Measurements from ENCODE around the gene MRPL34.
"Not testable (repeated sequence)": the region's sequence is repeated elsewhere in the genome, so short reads cannot be mapped to it uniquely, and the experiment has no call there.

MRPL34 gene

DNA sequence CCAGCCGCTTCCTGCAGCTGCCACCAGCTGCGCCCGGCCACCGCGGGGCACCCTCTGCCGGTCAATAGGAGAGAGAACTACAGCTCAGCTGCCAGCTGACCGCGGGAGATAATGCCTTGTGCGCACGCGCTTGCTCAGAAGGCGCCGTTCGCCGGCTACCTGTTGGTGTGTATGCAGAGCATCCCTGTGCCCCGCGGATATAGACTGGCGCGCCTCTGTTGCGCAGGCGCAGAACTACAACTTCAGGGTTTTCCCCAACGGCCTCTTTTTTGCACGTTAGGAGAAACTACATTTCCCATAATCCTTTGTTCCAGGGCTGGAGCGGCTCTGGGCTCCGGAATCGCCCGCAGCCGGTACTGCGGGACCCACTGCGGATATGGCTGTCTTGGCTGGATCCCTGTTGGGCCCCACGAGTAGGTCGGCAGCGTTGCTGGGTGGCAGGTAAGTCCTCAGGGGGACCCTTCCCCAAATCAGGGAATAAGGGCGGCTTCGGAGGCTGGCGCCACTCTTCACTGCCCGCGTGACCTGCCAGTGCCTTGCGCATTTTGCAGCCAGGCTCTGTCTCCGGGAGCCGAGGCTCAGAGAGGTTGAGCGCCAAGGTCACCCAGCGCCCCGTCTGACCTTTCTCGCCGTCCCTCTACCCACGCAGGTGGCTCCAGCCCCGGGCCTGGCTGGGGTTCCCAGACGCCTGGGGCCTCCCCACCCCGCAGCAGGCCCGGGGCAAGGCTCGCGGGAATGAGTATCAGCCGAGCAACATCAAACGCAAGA is at the start of gene MRPL34:
Gene MRPL34, plus strand, starts transcription at position 356 of the 768 bp plus-strand sequence. Its CDS starts 21 bp downstream, at position 377.
- peak; percentile 99 for DNase-seq

DNA sequence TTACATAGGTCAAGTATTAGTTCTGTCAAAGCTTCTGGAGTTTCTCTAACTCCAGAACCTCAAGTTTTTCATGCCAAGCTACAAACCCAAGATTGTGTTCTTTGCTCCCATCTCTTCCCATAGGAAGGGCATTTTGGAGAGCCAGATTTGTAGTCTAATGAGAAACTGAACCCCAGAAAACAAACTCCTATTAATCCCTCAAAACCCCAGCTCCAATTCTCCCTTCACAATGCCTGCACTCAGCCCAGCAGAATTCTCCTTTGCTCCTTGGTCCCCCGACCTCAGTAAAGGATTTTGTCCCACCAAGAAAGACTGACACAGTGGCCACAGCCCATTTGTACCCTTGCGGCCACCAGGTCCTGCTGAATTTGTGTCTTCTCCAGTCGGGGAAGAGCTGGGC is 49.5 kb upstream of the MRPL34 start:
- no peak for DNase-seq

DNA sequence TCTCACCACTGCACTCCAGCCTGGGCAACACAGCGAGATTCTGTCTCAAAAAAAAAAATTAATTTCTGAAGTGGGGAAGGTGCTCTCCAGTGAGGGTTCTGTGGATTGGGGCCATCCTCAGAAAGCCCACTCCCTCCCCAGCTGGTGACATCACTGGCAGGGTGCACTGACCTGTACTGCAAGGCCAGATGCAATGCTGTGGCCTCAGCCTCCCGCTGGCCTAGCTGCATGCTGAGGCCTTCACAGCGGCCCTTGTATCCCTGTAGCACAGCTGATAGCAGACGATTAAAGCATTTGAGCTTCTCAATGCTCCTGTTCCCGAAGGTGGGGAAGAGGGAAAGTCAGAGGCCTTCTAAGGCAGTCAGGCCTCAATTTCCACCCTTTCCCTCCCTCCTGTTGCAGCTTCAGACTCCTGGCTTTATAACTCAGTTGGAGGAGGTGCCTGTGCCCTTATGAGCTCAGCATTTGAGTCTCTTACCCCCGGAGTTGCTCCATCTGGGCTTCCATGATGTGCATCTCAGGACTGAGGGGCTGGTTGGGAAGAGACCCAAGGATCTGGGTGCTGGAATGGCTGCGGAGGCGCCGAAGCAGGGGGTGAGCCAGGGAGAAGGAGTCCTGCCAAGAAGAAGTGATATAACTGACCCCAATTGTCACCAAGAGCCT is 46.4 kb upstream of the MRPL34 start:
- peak; percentile 31 for DNase-seq

DNA sequence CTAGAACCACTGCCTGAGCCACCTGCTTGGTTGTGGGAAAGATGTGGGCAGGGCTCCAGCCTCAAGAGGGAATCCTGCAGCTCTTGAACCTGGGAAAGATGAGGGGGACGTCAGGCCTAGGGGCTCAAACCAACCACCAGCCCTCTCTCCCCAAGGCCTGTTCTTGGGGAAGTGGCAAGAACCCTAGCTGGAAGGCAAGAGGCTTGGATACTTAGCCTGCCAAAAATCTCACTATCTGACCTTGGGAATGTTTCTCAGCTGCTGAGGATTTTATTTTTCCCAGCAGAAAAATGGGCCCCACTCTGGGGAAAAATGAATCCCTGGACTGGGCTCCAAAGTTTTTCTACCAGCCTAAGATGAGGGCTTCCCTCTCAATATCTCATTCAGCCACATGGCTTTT is 45.7 kb upstream of the MRPL34 start:
- no peak for DNase-seq

DNA sequence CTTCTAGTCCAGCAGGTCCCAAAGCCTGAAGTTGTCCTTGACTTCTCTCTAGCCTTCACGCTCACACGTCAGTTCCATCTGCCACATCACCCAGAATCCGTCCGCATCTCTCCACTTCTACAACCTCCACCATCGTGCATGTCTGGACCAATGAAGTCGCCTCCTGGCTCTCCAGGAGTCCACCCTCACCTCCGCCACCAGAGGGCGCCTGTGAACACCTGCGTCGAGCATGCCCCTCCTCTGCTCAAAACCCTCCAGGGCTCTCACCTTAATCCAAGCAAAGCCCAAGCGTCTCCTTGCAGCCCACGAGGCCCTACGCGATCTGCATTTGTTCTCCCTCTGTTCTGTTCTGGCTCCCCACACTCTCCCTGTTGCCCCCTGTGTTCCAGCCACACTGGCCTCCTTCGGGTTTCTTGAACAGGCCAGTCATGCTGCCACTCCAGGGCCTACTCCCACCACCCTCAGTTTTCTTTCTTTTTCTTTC is 44.8 kb upstream of the MRPL34 start:
- DNase-seq = peak; percentile 78

DNA sequence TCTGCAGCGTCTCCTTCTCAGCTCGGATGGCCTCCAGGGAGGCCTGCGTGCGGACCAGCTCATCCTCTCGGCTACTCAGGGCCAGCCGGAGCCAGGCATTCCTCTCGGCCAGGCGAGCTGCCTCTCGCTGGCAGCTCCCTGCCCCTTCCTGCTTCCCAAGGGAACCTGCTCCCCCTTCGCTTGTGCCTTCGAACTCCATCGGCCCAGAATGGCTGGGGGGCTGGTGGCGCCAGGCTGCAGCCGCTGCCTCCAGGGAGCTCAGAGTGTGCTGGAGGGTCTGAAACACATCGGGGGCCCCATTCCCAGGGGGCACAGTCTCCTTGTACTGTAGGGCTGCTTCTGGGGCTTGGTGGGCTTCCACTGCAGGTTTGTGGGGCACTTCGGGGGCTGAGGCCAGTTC is 43.1 kb upstream of the MRPL34 start:
- no peak for DNase-seq

DNA sequence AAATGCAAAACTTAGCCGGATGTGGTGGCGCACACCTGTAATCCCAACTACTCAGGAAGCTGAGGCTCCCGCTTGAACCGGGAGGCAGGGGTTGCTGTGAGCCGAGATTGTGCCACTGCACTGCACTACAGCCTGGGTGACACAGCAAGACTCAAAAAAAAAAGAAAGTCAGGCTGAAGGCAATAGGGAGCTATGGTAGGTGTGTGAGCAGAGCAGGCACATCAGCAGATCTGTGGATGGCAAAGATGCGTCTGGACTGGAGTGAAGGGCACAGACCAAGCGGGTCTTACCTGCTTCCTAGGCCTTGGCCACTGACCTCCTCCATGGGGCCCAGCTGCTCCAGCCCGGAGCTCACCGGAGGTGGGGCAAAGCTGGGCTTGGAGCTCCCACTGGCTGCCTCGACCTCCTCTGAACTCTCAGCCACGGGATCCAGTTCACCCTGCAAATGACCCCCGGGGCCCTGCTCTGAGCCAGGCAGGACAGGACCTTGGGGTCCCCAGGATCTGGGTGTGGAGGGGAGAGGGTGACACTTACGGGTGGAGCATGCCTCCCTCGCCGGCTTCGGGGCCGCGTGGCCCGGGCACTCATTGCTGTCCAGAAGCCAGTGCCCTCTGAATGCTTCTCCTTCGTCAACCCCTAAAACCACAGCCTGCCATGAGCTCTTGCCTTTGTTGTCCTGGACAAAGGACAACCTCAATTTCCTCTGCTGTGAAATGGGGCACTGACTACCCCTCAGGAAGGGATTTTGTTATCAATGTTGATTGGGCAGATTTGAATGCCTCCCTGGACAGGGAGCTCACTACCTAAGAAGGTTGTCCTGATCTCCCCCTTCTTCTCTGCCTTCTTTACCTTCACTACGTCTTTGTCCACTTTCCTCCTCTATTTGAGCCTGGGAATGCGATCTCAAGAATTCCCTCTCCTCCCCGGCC is 41.7 kb upstream of the MRPL34 start:
- no peak for DNase-seq

DNA sequence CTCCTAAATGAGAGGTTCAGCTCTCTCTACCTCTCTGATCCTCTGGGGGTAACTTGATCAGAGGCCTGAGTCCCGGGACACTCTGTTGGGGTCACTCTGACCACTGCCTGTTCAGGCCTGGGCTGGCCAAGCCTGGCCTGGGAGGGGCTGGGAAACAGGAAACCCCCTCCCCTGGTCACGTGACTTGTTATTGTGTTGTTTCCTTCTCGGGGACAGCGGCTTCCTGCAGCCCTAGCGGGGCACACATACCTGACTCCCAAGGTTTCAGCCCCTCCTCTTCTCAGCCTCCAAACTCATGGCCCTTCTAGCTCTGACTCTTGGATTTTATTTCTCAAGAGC is 41.1 kb upstream of the MRPL34 start, which contains the start of gene USHBP1:
Gene USHBP1, minus strand, starts transcription at position 105 of the 339 bp plus-strand sequence. CDS start 446 bp downstream, outside the sequence.
- DNase-seq = no peak

DNA sequence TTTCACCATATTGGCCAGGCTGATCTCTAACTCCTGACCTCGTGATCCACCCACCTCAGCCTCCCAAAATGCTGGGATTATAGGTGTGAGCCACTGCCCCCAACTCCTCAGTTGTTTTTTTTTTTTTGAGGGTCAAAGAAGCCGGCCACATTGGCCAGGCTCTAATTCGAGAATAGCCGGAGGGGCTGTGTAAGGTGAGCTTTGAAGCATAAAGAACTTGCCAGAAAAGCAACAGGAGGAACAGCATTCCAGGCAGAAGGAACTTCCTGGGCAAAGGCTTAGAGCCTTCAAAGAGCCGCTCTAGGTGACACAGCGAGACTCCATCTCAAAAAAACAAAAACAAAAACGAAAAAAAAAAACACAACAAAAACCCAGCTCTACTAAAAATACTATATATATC is 39.6 kb upstream of the MRPL34 start:
- DNase-seq = no peak

DNA sequence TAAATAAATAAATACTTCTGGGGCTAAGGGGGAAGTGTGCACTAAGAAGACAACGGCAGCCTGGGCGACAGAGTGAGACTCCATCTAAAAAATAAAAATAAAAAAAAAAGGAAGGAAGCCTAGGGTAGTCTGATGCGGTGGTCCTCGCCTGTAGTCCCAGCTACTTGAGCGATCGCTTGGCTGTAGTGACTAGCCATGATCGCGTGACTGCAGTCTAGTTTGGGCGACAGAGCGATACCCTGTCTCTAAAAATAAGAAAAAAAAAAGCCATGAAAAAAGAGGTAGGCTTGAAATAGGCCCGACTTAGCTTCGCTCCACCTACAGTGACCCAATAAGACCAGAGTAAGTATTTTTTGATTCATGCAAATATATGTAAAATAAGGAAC is 39.1 kb upstream of the MRPL34 start:
- DNase-seq = no peak

DNA sequence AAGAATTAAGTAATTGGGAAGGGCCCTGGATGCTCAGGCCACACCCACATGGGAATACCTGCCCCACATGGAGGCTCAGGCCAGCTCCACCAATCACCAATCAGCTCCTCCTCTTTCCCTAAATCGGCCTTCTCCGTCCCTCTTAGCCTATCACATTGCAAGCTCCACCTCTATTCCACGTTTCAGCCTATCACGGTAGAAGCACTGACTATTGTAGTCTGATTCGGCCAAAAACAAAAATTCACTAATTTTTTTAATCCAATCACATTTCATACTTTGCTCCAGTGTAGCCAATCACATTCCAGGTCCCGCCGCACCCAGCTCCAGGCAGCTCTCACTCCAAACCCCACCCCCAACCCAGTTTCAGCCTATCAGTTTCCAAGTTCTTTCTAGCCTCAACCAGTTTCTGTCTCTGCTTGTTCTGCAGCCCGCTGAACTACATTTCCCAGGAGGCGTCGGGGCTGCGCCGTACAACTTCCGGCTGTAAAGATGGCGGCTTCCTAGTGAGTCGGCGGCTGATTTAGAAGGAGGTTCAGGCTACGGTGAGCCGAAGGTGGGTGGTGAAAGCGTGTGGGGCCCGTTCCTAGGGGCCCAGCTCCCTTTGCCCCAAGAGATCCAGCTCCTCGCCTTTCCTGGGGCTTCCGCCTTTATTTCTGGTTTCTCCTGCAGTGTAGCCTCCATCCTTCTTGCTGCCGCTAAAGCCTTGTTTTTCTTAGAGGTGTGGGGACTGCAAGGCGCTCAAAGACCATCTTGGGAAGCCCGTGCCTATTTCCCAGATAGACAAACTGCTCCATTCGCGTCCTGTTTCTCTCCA is 38.5 kb upstream of the MRPL34 start, which contains the start of gene BABAM1:
Gene BABAM1, plus strand, starts transcription at position 469 of the 814 bp plus-strand sequence. CDS start 1,364 bp downstream, outside the sequence.
- DNase-seq = peak; percentile 99

DNA sequence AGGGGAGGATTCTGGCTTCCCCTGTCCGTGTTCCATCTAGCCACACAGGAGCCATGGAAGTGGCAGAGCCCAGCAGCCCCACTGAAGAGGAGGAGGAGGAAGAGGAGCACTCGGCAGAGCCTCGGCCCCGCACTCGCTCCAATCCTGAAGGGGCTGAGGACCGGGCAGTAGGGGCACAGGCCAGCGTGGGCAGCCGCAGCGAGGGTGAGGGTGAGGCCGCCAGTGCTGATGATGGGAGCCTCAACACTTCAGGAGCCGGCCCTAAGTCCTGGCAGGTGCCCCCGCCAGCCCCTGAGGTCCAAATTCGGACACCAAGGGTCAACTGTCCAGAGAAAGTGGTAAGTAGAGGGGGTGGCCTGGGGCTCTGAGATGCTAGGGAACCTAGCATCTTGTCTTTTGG is 36.9 kb upstream of the MRPL34 start:
- DNase-seq = no peak

DNA sequence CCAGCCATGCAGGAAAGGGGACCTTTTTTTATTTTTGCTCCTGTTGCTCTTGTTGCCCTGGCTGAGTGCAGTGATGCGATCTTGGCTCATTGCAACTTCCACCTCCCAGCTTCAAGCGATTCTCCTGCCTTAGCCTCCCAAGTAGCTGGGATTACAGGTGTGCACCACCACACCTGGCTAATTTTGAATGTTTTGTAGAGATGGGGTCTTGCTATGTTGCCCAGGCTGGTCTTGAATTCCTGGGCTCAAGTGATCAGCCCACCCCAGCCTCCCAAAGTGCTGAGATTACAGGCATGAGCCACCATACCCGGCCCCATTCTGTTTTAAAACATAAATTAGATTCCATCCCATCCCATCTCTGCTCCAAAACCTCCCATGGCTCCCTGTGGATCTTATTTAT is 30.8 kb upstream of the MRPL34 start:
- DNase-seq = not testable (repeated sequence)

DNA sequence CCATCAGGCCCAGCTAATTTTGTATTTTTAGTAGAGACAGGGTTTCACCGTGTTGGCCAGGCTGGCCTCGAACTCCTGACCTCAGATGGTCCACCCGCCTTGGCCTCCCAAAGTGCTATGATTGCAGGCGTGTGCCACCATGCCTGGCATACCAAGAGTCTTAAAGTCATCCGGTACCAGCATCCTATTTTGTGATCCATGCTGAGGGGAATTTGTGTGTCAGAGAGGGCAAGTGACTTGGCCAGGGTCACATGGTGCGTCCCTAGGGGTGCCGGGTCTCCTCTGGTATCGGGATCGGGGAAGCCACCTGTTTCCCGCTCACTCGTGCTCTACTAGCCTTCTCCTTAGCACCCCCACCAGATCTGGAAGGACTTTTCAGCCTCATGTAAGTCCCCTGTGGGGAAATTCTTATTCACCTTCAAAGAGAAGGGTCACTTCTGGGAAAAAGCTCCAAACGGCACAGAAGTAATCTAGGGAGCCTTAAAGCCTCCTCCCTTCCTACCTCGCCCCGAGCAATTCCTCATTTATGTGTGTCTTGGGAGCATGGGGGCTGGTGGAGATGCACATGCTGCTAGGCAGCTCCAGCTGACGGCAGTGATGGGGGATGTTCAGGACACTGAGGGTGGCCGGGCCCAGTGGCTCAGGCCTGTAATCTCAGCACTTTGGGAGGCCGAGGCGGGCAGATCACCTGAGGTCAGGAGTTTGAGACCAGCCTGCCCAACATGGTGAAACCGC is 30.1 kb upstream of the MRPL34 start:
- DNase-seq = no peak

DNA sequence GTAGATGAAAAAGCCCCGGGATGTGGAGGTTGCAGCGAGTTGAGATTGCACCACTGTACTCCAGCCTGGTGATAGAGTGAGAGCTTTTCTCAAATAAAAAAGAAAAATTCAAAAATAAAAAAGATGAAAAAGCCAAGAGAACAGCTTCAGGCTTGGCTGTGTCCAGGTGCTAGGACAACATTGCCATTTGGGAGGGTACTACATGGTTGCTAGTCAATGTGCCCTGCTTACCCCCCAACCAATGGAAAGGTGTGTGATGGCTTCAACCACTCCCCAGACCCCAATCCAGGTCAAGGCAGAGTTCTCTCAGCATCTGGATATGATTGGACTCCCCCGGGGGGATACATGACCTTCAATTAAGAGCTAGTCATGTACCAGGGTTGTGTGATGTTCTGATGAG is 26.2 kb upstream of the MRPL34 start:
- no peak for DNase-seq

DNA sequence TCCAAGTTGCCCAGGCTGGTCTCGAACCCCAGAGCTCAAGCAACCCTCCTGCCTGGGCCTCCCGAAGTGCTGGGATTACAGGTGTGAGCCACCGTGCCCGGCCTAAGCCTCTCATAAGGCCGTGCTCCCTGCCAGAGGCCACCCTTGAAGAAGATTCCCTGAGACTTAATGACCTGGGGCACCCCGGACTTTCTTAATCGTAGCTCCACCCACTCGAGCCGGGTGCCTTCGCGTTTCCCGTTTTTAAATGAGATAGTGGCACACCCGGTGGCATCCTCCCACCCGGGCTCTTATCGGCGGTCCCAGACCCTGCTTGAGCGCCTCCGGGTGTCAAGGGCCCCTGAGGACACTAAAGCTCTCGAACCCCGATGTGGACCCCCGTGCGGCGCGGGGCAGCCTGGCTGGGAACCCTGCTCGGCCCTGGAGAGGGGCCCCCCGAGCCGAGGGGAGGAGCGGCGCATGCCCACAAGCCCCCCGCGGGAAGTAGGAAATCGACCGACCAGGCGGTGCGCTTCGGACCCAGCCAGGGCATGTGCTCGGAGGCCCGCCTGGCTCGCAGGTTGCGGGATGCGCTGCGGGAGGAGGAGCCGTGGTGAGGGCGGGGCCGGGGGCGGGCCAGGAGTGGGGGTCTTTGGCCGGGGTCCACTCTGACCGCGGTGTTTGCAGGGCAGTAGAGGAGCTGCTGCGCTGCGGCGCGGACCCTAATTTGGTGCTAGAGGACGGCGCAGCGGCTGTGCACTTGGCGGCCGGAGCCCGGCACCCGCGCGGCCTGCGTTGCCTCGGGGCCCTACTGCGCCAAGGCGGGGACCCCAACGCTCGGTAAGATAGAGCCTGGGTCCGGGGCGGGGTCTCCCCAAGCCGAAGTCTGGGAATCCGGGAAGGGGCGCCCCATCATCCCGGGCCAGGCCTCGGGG is 24.0 kb upstream of the MRPL34 start, which contains the start of gene ANKLE1:
Gene ANKLE1, plus strand, starts transcription at position 511 of the 914 bp plus-strand sequence. Its CDS starts 20 bp downstream, at position 531.
- peak; percentile 72 for DNase-seq

DNA sequence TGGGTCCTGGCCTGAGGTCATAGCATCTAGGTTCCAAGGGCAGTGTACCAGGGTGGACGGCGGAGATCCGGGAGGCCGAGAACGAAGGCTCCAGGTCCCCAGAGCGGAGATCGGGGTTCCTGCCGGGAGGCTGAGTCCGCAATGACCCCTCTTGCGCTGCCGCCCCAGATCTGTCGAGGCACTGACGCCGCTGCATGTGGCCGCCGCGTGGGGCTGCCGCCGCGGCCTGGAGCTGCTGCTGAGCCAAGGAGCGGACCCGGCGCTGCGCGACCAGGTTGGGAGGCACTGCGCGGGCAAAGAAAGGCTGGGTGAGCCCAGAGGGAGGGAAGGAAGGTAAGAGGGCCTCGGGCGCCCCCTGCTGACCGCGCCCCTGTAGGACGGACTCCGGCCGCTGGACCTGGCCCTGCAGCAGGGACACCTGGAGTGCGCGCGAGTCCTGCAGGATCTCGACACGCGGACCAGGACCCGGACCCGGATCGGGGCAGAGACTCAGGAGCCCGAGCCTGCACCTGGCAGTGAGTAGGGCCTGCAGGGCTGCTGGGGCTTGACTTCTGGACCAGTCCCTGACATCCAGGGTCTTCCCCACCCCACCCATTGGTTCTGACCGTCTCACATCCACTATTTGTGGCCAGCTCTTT is 23.1 kb upstream of the MRPL34 start:
- DNase-seq = peak; percentile 93

DNA sequence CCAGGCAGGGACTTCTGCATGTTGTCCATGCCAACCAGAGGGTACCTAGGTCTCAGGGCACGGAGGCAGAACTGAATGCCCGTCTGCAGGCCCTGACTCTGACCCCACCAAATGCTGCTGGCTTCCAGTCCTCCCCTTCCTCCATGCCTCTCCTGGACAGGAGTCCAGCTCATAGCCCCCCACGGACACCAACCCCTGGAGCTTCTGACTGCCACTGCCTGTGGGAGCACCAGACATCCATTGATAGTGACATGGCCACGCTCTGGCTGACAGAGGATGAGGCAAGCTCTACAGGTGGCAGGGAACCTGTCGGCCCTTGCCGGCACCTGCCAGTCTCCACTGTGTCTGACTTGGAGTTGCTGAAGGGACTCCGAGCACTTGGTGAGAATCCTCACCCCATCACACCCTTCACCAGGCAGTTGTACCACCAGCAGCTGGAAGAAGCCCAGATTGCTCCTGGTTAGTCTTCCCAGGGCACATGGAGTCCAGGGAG is 22.1 kb upstream of the MRPL34 start:
- no peak for DNase-seq

DNA sequence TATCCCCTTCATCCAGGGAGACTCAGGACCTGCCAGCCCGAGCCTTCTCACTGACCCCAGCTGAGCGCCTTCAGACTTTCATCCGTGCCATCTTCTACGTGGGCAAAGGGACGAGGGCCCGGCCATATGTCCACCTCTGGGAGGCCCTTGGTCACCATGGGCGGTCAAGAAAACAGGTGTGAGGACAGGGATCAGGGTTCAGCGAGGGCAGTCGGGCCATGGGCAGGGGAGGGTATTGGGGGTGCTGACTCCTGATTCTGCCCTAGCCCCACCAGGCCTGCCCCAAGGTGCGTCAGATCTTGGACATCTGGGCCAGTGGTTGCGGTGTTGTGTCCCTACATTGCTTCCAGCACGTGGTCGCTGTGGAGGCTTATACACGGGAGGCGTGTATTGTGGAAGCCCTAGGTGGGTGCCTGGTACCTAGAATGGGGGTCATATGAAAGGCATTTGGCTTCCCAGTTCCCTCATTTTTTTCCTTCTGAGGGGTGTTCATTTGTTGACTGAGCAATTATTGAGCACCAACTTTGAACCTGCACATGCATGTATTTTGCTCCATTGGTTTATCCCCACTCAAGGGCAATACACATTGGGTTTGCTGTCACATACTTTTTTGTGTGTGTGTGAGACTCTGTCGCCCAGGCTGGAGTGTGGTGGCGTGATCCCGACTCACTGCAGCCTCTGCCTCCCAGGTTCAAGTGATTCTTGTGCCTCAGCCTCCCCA is 20.1 kb upstream of the MRPL34 start:
- no peak for DNase-seq
